Measurements from ENCODE around the gene ANKRD11. TPM values are rescaled to one million over a fixed set of nuclear protein-coding genes. Genes with fewer than 3 reads are reported as not detected.
"Not testable (repeated sequence)": the region's sequence is repeated elsewhere in the genome, so short reads cannot be mapped to it uniquely, and the experiment has no call there.

Gene ANKRD11
- total RNA-seq, 1 donor from 2014 or later, result 64.2 TPM

DNA sequence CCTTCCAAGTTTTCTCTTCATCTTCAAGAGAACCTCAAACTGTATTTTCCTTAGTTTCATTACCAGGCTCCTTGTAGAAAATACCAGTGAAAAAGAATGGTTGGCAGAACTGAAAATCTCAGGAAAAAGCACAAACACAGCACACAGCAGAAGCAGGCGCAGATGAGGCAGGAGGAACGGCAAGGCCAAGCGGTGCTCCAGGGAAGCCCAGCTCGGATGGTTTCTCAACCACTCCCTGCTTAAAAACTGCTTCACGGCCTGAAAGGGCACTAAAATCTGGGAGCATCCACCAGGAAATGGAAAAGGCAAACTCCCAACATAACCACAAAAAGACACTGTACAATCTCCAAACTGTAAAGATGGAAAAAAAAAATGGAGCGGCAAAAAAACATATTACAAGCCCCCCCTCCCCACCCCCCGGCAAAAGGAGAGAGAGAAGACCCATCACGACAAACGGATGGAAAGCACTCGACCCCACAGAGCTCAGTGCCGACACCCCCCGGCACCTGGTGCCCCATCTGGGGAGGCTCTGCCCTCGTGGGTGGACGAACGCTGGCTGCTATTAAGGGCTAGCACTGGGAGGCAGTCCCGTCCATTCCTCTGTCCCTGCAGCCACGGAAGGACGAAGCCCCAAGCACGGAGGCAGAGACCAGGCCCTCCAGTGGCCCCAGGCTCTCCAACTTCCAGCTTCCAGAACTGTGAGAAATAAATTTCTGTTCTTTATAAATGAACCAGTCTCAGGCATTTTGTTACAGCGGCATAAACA, 145.3 kb downstream of the ANKRD11 start:
- DNase-seq, result no peak

DNA sequence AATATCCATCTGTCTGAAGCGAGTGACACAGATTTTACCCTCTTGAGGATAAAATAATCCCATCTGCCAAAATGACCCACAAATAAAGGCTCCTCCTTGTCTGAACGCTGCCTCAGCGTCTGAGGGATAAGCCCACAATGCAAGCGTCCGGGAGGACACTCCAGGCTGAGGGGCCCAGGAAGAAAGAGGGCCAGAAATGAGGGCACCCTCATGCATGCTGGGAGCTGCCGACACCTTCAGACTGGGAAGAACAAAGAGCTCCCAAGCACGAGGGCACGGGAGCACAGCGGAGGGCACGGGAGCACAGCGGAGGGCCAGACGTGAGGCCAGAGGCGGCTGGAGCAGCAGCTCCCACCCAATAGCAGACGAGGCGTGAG, 145.9 kb downstream of the ANKRD11 start:
- no peak for DNase-seq

DNA sequence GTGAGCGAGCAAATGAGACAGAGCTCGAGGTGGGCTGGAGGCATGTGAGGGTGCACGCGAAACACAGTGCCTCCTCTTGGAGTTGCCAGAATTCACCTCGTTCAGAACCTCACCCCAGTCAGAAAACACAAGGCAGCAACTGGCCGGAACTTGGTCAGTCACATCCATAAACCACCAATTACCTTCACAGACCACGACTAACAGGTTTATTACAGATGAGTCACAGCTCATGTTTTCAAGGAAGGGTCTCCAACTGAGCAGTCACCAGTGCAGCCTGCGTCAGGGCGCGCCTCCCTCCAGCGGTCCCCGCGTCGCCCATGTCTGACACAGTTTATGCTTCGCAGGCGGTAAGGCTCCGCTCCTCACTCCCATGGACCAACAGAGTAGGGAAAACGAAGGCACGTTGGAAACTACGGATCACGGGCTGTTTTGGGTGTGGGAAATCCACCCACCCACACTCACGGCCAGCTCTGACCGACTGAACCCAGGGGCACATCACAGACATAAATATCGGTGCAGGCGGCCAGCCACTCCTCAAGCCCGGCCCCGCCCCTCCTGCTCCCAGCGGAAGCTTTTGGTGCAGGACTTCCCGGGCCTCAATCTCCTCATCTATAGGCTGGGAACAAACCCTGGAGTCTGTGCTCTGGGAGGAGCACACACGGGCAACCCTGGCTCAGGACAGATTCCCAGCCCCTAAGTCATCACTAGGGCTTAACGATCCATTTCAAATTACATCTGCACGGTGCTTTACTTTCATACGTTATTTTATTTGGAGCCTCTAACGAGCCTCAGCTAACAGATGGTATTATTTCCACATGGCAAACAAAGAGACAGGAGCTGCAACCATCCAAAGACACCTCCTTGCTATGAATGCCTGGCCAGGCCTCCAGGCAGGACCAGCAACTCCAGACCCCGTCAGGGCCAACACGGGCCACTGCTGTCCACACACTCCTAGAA, 146.6 kb downstream of the ANKRD11 start:
- DNase-seq, result no peak

DNA sequence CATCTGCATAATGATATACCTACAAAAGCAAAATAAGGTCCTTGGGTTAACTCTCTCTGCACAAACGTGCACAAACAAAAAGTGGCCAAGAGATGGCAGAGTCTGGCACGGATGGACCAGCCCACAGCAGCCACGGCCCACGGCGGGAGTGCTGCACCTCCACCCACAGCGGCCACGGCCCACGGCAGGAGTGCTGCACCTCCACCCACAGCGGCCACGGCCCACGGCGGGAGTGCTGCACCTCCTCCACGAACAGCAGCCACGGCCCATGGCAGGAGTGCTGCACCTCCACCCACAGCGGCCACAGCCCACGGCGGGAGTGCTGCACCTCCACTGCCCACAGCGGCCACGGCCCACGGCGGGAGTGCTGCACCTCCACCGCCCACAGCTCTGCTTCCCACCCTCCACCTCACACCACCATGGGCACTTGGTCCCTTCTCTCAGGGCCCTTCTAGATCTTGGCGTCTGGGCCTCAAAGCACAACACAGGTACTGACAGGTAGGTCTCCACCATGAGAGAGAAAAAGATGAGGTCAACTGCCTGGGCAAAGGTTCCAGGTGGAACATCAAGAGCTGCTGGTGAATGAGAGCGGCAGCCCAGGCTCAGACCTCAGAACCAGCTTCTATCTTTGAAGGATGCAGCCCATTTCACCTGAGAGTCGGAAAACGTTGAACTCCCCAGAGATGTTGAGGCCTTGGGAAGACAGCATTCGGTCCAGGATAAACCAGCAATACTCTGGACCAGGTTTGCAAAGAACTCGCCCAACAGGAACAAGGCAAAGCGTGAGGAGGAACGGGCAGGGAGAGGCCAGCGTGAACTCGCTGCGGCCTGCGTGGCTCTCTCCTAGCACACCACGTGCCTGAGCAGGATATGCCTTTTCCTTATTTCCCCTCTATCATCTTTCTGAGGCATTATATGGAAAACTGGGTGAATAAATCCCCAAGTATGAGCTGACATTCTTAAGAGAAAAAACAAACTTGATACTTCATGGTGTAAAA, 148.4 kb downstream of the ANKRD11 start:
- DNase-seq, result no peak

DNA sequence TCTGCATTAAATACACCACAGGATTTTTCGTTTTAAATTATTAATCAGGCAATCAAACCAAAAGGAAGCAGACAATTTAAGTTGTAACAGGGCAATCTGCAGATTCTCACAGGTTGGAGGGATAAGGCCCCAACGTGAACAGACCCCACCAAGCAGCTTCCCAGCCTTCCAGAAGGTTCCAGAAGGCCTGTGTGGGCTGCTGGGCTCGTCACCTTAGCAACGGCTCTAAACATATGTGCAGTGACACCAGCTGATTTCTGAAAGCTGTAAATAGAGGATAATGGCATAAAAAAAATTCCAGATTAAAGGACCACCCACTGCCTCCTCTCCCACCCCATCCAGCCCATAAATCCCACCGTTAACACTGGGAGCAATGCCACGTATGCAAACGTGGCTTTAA, 149.1 kb downstream of the ANKRD11 start:
- no peak for DNase-seq

DNA sequence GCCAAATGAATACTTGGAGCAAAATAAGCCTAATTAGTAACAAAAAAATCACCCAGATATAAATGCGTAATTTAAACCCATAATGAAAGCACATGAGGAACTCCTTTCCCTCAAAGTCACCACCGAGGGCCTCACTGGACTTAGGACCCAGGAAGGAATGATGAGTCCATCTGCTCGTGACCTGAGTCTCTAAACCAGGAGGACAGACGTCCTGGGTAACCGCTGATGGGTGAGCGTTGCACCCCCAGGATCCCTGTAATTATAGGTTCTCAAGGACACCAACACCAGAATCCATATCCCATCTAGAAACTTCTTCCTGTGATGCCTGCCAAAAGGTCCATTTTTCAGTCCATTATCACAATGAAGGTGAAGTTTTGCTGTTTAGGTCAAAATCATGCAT, 151.5 kb downstream of the ANKRD11 start:
- DNase-seq, result no peak

DNA sequence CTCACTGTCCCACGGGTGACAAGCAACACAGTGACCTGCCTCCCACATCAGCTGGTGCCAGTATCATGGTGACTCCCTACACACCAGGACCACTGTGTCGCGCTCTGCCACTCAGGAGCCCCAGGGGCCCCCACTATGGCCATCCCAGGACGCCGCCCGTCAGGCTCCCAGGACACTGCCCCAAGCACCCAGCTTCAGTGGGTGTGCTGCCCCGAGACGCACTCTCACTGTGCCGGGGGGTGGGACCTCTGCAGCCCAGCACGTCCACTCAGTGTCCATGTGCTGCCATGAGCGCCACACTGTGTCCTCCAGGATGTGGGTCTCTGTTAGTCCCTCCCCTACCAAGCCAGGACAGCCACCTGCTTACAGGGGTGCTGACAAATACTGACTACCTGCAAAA, 152.4 kb downstream of the ANKRD11 start:
- DNase-seq, result no peak

DNA sequence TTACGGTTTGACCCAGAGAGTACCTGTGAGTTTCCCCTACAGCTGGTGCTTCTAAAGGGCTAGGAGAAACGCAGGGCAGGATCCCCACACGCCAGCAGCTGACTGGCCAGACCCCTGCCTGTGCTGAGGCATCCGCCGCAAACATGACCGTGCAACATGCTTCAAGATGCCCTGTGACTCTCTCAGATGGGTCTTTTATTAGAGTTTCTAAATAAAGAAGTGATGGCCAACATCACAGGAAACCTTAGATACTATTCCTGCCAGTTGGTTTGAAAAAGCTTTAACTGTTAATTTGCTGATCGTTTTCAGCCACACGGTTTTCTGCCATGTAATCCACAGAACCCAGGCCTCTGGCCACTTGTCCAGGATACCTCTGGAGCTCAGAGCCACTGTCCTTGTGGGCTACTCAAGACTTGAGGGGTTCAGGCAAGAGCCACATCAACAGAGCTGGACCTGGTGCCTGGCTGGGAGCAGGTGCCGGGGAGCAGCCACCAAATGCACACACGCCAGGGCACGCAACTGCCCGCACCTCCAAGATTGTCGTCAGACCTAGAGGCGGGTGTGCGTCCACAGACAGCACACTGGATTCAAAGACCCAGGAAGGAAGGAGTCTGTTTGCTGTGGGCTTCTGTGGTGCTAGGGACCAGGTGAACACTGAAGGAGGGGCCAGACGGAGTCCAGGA, 154.4 kb downstream of the ANKRD11 start:
- no peak for DNase-seq

DNA sequence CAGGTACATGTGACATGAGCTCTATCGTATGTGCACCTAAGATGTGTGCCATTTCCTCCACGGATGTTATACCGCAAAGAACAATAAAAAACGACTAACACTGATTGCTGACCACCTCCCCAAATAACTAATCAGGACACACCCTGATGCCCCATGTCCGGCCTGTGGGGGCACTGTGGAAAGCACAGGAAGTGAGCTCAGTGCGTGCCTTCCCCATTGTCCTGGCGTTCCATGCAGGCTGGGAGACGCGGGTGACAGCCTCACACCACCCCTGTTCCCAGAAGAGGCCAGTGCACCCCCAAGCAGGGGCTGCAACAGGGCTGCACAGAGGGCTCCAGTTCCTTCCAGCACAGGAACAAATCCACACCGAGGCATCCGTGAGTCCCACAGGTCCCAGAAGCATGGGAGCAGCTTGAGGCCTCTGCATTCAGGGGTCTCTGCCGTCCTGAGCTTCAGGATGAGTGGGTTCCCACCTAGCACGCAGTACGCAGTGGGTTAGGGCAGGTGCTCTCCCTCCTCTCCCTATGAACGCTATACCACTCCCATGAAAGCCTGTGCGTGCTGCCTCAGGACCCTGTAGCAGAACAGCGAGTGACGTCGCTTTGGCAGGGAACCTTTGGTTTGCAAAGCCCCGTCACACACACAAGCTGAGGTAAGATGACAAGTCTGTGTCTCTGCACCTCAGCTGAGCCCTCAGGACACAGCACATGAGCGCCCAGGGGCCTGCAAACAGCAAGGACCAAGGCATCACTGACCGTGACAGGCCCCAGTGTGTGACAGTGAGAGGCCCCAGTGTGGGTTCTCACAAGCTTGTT, 155.2 kb downstream of the ANKRD11 start:
- DNase-seq, result no peak

DNA sequence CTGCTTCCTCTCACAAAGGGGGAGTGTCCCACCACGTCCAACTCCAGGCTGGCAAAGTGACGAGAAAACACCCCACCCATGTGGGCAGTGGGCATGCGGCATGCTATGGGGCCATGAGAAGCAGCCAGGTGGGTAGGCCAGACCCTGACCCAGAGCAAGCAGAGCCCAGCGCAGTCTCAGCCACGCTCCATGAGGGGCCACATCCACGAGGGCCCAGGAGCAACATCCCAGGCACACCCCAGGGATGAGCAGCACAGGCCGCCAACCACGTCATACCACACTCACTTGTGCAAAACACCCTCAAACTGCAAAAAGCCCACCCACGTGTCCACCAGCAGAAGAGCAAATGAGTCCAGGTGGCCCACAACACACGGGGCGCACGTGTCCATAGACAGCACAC, 155.9 kb downstream of the ANKRD11 start:
- DNase-seq, result no peak

DNA sequence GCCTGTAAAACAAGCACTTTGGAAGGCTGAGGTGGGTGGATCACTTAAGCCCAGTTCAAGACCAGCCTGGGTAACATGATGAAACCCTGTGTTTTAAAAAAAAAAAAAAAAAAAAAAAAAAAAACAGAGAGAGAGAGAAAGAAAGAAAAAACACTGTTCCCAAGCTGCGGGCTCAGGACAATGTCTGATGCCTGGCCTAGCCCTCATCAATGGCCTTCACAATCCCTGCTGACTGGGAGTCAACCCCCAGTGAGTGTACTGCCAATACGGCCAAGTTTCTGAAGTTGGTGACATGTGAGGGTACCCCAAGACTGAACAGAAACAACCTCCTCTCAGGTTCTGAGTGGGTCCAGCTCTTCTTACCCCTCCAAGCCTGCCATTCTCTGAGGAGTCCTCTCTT, 156.3 kb downstream of the ANKRD11 start:
- DNase-seq, result no peak

DNA sequence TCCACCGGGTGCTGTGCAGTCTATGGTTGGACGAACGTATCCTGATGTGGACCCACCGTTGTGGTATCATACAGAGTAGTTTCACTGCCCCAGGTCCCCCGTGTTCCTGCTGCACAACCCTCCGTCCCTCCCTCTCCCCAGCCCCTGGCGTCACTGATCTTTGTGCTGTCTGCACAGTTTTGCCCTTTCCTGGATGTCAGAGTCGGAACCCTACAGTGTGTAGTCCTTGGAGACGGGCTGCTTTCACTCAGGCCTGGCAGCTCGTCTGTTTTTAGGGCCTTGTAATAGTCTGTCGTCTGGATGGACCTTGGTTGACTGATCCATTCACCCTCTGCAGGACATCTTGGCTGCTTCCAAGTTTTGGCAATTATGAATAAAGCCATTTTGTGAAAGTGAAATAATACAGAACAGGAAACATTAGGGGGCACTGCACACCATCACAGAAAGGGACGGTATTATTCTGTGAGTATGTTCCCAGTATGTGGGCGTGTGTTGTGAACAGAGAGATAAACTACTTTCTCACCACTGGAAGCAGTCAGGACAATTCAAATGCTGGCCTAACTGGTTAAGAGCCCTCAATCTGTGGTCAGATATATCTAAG, 156.9 kb downstream of the ANKRD11 start:
- DNase-seq, result peak; percentile 76

DNA sequence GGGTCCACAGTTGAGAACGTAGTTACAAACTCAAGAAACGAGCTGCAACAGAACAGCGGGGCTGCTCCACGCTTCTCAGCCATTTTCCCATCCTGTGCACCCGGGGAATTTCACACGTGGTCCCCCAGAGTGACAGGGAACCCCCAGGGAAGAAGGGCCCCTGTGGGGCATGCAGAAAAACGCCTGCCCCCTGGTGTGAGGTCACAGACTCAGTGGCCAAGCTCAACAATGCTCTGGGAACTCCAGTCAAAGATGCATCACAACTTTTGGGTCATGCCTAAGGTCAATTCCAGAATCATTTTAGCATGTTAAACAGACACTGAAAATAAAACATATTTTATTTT, 157.5 kb downstream of the ANKRD11 start:
- DNase-seq, result no peak

DNA sequence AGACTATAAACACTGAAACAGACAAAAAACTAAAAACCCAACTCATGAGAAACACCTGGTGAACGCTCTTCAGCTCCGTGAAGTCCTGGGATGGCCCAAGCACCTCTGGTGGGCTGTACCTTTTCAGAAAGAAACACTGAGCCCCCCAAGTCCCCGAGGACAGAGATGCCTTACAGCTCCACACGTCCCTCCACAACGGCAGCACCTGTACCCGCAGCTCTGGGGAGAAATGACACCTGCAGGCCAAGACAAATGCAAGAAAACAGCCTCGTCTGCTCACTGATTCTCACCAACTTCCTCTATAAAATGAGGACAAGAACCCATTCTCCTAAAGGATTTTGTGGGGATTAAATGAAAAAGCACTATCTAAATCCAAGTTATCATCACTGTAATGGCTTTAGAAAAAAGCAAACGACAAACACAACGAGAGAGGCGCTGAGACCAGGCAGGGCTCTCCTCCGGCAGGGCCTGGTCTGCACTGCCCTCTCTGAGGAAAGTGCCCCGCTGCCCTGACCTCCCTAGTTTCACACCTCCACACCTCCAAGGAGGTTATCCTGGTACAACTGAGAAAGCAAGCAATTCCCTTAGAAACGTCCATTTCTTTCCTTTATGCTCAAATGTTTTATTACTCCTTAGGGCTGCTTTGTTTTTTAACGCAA, 158.0 kb downstream of the ANKRD11 start:
- no peak for DNase-seq

DNA sequence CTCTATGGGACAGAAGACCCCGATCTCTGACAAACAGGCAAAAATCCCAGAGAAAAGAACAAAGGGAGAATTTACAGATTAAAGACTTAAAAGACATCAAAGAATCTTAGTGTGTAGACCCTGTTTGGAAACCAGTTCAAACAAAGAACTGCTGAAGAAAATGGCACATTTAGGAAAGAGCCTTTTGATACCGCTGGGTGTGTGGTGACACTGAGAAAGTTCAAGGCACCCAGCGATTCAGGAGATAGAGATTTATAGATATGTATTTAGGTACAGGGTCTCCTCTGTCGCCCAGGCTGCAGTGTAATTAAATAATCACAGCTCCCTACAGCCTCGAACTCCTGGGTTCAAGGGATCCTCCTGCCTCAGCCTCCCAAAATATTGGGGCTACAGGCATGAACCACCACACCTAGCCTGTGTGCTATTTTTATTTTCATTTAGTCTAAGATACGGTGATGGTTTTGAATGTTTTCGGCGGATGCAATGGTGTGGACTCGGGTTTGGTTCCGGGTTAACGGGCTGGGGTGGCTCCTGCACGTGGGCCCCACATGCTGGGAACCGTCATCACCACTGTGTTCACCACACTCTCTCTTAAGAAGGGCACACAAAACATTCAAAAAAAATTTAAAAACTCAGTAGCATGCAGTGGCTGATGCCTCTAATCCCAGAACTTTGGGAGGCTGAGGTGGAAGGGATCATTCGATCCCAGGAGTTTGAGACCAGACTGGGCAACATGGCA, 158.8 kb downstream of the ANKRD11 start:
- DNase-seq, result no peak

DNA sequence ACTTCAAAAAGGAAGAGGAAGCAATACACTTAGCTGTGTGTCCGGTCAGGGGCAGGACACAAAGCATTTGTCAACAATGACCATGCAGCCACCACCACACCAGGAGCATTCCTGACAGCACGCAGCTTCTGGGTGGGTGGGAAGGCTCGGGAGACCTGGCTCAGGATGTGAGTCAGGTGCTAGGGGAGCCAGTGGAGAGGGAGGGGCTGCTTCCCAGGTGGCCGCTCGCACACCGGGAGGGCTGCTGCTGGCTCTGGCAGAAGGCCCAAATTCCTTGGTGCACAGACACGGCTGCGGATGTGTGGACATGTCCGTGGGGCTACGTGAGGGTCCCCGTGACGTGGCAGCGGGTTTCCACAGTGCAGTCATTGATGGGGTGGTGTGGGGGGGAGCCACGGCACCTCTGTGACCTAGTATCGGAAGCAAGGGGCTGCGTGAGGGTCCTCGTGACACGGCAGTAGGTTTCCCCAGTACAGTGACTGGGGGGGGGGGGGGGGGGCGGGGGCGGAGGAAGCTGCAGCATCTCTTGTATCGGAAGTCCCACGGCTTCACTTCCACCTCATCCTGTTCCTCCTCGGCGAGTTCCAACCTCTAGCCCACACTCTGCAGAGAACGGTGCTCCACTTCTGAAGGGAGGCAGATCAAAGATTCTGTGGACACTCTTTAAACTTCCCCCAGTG, 160.0 kb downstream of the ANKRD11 start:
- DNase-seq, result no peak

DNA sequence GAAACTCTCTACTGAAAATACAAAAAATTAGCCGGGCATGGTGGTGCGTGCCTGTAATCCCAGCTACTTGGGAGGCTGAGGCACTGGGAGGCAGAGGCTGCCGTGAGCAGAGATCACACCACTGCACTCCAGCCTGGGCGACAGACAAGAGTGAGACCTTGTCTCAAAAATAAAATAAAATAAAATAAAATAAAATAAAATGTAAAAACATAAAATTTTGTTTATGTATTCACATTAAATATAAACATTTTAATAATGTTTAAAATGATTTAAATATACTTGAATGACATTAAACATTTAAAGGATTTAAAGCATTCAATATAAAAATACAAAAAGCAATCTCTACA, 160.6 kb downstream of the ANKRD11 start:
- DNase-seq, result not testable (repeated sequence)
